A549 (cell line): ENCODE measurements around the gene ABL1.
A peak's percentile ranks its signal among the peaks of the same experiment; 100 is the strongest.

Experiments
- CHD2 ChIP-seq: fragments of 150-350 bp; IDR thresholded peaks from 2 replicates; pipeline ENCODE4 v1.6.1; 2014; ENCODE audit warnings: low read length; ENCODE audit not compliant: partially characterized antibody
- CTCF ChIP-seq: fragments of >200 bp; sonication (Bioruptor Twin); formaldehyde crosslinking; IDR thresholded peaks from 3 replicates; pipeline ENCODE4 v1.5.1; 2016
- EP300 ChIP-seq, 2 experiments: fragments of >200 bp; sonication (Bioruptor Twin); formaldehyde crosslinking; IDR thresholded peaks; 2 replicates in 1 of 2; 3 replicates in 1 of 2; pipeline ENCODE4 v1.6.1; 2016 to 2017
- HOXA7 ChIP-seq: fragments of 250-450 bp; sonication (Bioruptor Pico); IDR thresholded peaks from 2 replicates; pipeline ENCODE4 v1.5.0; 2020; ENCODE audit warnings: mild to moderate bottlenecking, moderate library complexity
- KDM1A ChIP-seq: fragments of 200-600 bp; sonication (generic); IDR thresholded peaks from 2 replicates; pipeline ENCODE4 v1.6.1; 2016; ENCODE audit warnings: low read depth, mild to moderate bottlenecking
- MAFK ChIP-seq: fragments of 450-650 bp; IDR thresholded peaks from 2 replicates; pipeline ENCODE4 v1.6.1; 2014; ENCODE audit not compliant: partially characterized antibody
- POLR2A ChIP-seq: IDR thresholded peaks from 2 replicates; pipeline ENCODE4 v1.6.1; 2012; ENCODE audit warnings: mild to moderate bottlenecking, low read length
- RAD21 ChIP-seq, 2 experiments: fragments of >200 bp in 1 of 2; sonication (Bioruptor Twin) in 1 of 2; formaldehyde crosslinking in 1 of 2; IDR thresholded peaks in 1 of 2; conservative IDR thresholded peaks in 1 of 2; 2 replicates in 1 of 2; 3 replicates in 1 of 2; pipeline ENCODE4 v1.6.1; 2012 to 2018; ENCODE audit warnings: inconsistent platforms in 1 of 2
- SREBF2 ChIP-seq: fragments of 450-650 bp; IDR thresholded peaks from 2 replicates; pipeline ENCODE4 v1.6.1; 2014; ENCODE audit warnings: mild to moderate bottlenecking, moderate library complexity

- TF ChIP-seq CTCF, result no peak; the same call in 2 of the 3 replicates
- TF ChIP-seq POLR2A, result peak; percentile 15
- no peak for TF ChIP-seq SREBF2
- TF ChIP-seq MAFK, result no peak
- TF ChIP-seq HOXA7 (CRISPR knock-in tag), result no peak
- TF ChIP-seq EP300 (IDR thresholded peaks at IDR 0.05), result no peak
- no peak for TF ChIP-seq KDM1A
- TF ChIP-seq RAD21 (conservative IDR thresholded peaks at IDR 0.05 in 1 of 2, IDR thresholded peaks at IDR 0.05 in 1 of 2), result no peak; a peak in 1 of 5 replicates
- no peak for TF ChIP-seq CHD2
Observed at GRCh38 chr9:130834371-130835336, at the start of gene ABL1.
